ENCODE results near the gene BLVRA. TPM values are rescaled to one million over a fixed set of nuclear protein-coding genes. Genes with fewer than 3 reads are reported as not detected.
A peak's percentile ranks its signal among the peaks of the same experiment; 100 is the strongest.
"Not testable (repeated sequence)": the region's sequence is repeated elsewhere in the genome, so short reads cannot be mapped to it uniquely, and the experiment has no call there.

Gene BLVRA
- total and polyA plus RNA-seq, 5 experiments from 2014 or later: 9.6 to 33.8 (median 17.8) TPM

DNA sequence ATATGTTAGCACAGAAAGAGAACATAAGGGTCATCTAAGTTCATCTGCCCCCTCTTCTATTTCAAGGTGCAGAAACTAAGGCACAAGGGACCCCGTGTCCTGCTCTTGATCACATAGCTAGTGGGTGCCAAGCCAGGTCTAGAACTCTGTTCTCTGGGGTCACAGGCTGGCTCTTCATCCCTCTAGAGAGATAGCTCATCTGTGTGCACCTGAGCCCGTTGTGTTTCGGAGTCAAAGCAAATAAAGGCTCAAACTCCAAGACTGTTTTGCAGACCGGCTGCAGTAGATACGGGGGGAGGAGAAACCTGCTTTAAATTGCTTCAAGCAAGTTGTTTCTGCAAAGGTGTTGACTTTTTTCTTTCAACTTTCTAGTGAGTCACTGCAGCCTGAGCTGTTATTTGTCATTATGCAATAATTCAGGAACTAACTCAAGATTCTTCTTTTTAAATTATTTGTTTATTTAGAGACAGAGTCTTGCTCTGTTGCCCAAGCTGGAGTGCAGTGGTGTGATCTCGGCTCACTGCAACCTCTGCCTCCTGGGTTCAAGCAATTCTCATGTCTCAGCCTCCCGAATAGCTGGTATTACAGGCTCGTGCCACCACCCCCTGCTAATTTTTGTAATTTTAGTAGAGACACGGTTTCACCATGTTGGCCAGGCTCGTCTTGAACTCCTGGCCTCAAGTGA is 6.5 kb downstream of the BLVRA start:
- peak overlapping the region in 8 of 10 donors; percentile 5 to 74 (median 62) for H3K4me3 Mint-ChIP-seq
- peak overlapping the region in 8 of 10 donors; percentile 37 to 86 (median 58) for H3K27ac Mint-ChIP-seq
- ATAC-seq (peak in 1 of 2 donors; percentile 23), DNase-seq (no peak)
- H3K9me3 Mint-ChIP-seq: no peaks in the 10 kb centered on the region
- no peaks in the 10 kb centered on the region for H3K36me3 Mint-ChIP-seq
- H3K4me1 Mint-ChIP-seq: peaks cover 10 to 45% (median 35%) of the 10 kb centered on the region in 4 donors
- H3K27me3 Mint-ChIP-seq: no peaks in the 10 kb centered on the region
- POLR2A ChIA-PET: interaction anchor here (0.7 to 1.2 kb wide), 2 partner anchors 35 to 1320 kb away, joined by 3 to 5 read pairs; partner anchors contain the start of gene COA1

DNA sequence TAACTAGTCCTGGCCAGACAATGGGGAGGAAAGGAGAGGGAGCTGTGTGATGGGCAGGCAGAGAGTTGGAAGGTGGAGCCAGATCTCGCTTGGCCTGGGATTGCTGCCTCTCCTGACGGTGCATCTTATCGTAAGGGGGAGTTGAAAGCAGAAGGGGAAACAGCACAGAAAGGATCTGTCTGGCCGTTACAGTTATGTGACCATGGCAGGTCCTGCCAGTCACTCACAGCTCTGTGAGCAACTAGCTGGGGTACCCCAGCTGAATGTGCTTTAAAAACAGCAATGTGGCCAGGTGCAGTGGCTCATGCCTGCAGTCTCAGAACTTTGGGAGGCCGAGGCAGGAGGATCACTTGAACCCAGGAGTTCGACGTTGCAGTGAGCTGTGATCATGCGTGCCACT is 8.1 kb downstream of the BLVRA start:
- DNase-seq (no peak), ATAC-seq (no peak)
- peak overlapping the region in 1 of 10 donors; percentile 77 for H3K27ac Mint-ChIP-seq
- POLR2A ChIA-PET: no interaction called here
- no peaks in the 10 kb centered on the region for H3K9me3 Mint-ChIP-seq
- H3K27me3 Mint-ChIP-seq: no peaks in the 10 kb centered on the region
- H3K4me1 Mint-ChIP-seq: peaks cover 13 to 40% (median 27%) of the 10 kb centered on the region in 4 donors
- no peak overlapping the region for H3K4me3 Mint-ChIP-seq
- peaks cover 0 to 5% (median 4%) of the 10 kb centered on the region in 3 donors for H3K36me3 Mint-ChIP-seq

GRCh38 chr7:43767311-43767710 is 8.8 kb downstream of the BLVRA start:
- no peak overlapping the region for H3K4me3 Mint-ChIP-seq
- no peak for ATAC-seq
- peaks cover 11 to 34% (median 21%) of the 10 kb centered on the region in 4 donors for H3K4me1 Mint-ChIP-seq
- no peak overlapping the region for H3K27ac Mint-ChIP-seq
- peaks cover 0 to 12% (median 7%) of the 10 kb centered on the region in 3 donors for H3K36me3 Mint-ChIP-seq
- POLR2A ChIA-PET: no interaction called here
- H3K9me3 Mint-ChIP-seq: no peaks in the 10 kb centered on the region
- no peak for DNase-seq
- no peaks in the 10 kb centered on the region for H3K27me3 Mint-ChIP-seq

GRCh38 chr7:43768201-43768886 is 9.9 kb downstream of the BLVRA start:
- Mint-ChIP-seq H3K27ac (peak overlapping the region in 1 of 10 donors; percentile 72), H3K4me3 (no peak overlapping the region), H3K4me1 (peaks cover 11 to 28% (median 14%) of the 10 kb centered on the region in 4 donors), H3K9me3 (no peaks in the 10 kb centered on the region), H3K36me3 (peaks cover 0 to 18% (median 13%) of the 10 kb centered on the region in 3 donors), H3K27me3 (no peaks in the 10 kb centered on the region)
- DNase-seq (no peak), ATAC-seq (no peak)
- POLR2A ChIA-PET: no interaction called here

GRCh38 chr7:43768887-43769272 is 10.4 kb downstream of the BLVRA start:
- DNase-seq (no peak), ATAC-seq (no peak)
- H3K4me1 Mint-ChIP-seq: peaks cover 10 to 24% (median 11%) of the 10 kb centered on the region in 4 donors
- H3K4me3 Mint-ChIP-seq: no peak overlapping the region
- POLR2A ChIA-PET: no interaction called here
- peaks cover 0 to 18% (median 16%) of the 10 kb centered on the region in 3 donors for H3K36me3 Mint-ChIP-seq
- peak overlapping the region in 1 of 10 donors; percentile 27 for H3K27ac Mint-ChIP-seq
- peaks cover 0 to 2% (median 0%) of the 10 kb centered on the region in 9 donors for H3K9me3 Mint-ChIP-seq
- no peaks in the 10 kb centered on the region for H3K27me3 Mint-ChIP-seq

DNA sequence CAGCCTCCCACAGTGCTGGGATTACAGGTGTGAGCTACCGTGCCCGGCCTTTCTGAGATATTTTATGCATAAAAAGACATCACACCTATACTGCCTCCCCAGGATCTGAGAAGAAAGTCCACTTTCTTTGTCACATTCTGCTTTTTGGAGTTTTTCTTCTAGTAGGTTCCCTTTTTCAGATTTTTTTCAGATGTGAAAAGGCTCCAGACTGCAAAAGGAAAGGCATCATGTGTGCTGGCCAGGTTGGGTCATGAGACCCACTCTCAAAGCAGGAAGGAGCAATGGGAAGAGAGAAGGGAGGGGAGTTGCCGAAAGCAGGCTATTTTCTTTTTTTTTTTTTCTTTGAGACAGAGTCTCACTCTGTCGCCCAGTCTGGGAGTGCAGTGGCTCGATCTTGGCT is 10.8 kb downstream of the BLVRA start:
- peaks cover 7 to 20% (median 9%) of the 10 kb centered on the region in 4 donors for H3K4me1 Mint-ChIP-seq
- H3K9me3 Mint-ChIP-seq: peaks cover 0 to 2% (median 0%) of the 10 kb centered on the region in 9 donors
- POLR2A ChIA-PET: no interaction called here
- H3K36me3 Mint-ChIP-seq: peaks cover 0 to 18% (median 16%) of the 10 kb centered on the region in 3 donors
- DNase-seq: no peak
- H3K27me3 Mint-ChIP-seq: no peaks in the 10 kb centered on the region
- H3K27ac Mint-ChIP-seq: no peak overlapping the region
- ATAC-seq: no peak
- no peak overlapping the region for H3K4me3 Mint-ChIP-seq

DNA sequence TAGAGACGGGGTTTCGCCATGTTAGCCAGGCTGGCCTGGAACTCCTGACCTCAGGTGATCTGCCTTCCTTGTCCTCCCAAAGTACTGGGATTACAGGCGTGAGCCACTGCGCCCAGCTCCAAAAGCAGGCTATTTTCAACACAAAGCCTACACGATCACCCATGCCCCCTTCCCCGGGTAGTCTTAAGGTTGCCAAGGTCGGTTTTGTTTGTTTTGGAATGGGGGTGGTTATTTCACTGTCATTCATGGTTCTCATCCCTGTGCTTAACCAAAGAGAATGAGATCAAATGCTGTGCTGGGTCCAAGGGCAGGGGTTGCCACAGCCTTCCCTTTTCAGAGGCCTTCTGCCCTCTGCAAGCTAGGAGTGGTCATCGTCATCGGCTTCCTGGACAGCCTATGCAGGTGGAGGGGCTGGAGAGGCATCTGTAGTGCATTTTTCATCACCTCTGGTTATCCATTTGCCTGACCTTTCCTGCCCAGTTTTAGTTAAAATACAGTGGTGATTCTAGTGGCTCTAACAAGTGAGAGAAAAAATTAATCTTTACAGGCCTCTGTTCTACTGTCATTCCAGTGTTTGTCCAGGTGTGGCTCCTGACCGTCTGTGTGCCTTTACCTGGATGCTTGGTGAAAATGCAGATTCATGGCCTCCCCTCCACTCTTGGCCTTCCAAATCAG is 11.4 kb downstream of the BLVRA start:
- Mint-ChIP-seq H3K27me3 (no peaks in the 10 kb centered on the region), H3K4me1 (peaks cover under 1 to 13% (median 4%) of the 10 kb centered on the region in 4 donors), H3K36me3 (peaks cover 0 to 18% (median 16%) of the 10 kb centered on the region in 3 donors), H3K27ac (peak overlapping the region in 1 of 10 donors; percentile 33), H3K9me3 (peaks cover 0 to 2% (median 0%) of the 10 kb centered on the region in 9 donors), H3K4me3 (no peak overlapping the region)
- POLR2A ChIA-PET: no interaction called here
- DNase-seq (no peak), ATAC-seq (no peak)

GRCh38 chr7:43771128-43771527 is 12.6 kb downstream of the BLVRA start:
- Mint-ChIP-seq H3K36me3 (peaks cover 0 to 18% (median 16%) of the 10 kb centered on the region in 3 donors), H3K4me1 (peaks cover 0 to 8% (median 3%) of the 10 kb centered on the region in 4 donors), H3K4me3 (no peak overlapping the region), H3K27me3 (no peaks in the 10 kb centered on the region), H3K9me3 (peaks cover 0 to 2% (median 0%) of the 10 kb centered on the region in 9 donors), H3K27ac (no peak overlapping the region)
- ATAC-seq (no peak), DNase-seq (no peak)
- POLR2A ChIA-PET: no interaction called here

GRCh38 chr7:43771573-43771972 is 13.1 kb downstream of the BLVRA start:
- H3K36me3 Mint-ChIP-seq: peaks cover 0 to 20% (median 19%) of the 10 kb centered on the region in 3 donors
- no peak for ATAC-seq
- H3K9me3 Mint-ChIP-seq: peaks cover 0 to 4% (median 0%) of the 10 kb centered on the region in 9 donors
- no peaks in the 10 kb centered on the region for H3K27me3 Mint-ChIP-seq
- H3K4me3 Mint-ChIP-seq: no peak overlapping the region
- DNase-seq: no peak
- POLR2A ChIA-PET: no interaction called here
- H3K4me1 Mint-ChIP-seq: peaks cover 0 to 8% (median 3%) of the 10 kb centered on the region in 4 donors
- H3K27ac Mint-ChIP-seq: peak overlapping the region in 2 of 10 donors; percentile 13 to 33

DNA sequence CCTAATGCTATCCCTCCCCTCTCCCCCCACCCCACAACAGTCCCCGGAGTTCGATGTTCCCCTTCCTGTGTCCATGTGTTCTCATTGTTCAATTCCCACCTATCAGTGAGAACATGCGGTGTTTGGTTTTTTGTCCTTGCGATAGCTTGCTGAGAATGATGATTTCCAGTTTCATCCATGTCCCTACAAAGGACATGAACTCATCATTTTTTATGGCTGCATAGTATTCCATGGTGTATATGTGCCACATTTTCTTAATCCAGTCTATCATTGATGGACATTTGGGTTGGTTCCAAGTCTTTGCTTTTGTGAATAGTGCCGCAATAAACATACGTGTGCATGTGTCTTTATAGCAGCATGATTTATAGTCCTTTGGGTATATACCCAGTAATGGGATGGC is 14.8 kb downstream of the BLVRA start:
- peaks cover 0 to 24% (median 19%) of the 10 kb centered on the region in 3 donors for H3K36me3 Mint-ChIP-seq
- H3K9me3 Mint-ChIP-seq, H3K4me1 Mint-ChIP-seq, H3K27ac Mint-ChIP-seq, ATAC-seq, DNase-seq, H3K4me3 Mint-ChIP-seq, POLR2A ChIA-PET, H3K27me3 Mint-ChIP-seq: not testable (repeated sequence)

DNA sequence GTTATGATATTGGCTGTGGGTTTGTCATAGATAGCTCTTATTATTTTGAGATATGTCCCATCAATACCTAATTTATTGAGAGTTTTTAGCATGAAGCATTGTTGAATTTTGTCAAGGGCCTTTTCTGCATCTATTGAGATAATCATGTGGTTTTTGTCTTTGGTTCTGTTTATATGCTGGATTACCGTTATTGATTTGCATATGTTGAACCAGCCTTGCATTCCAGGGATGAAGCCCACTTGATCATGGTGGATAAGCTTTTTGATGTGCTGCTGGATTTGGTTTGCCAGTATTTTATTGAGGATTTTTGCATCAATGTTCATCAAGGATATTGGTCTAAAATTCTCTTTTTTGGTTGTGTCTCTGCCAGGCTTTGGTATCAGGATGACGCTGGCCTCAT is 16.8 kb downstream of the BLVRA start:
- H3K27me3 Mint-ChIP-seq, H3K27ac Mint-ChIP-seq, POLR2A ChIA-PET, DNase-seq, ATAC-seq, H3K4me1 Mint-ChIP-seq, H3K4me3 Mint-ChIP-seq, H3K9me3 Mint-ChIP-seq: not testable (repeated sequence)
- peaks cover 5 to 25% (median 24%) of the 10 kb centered on the region in 3 donors for H3K36me3 Mint-ChIP-seq

DNA sequence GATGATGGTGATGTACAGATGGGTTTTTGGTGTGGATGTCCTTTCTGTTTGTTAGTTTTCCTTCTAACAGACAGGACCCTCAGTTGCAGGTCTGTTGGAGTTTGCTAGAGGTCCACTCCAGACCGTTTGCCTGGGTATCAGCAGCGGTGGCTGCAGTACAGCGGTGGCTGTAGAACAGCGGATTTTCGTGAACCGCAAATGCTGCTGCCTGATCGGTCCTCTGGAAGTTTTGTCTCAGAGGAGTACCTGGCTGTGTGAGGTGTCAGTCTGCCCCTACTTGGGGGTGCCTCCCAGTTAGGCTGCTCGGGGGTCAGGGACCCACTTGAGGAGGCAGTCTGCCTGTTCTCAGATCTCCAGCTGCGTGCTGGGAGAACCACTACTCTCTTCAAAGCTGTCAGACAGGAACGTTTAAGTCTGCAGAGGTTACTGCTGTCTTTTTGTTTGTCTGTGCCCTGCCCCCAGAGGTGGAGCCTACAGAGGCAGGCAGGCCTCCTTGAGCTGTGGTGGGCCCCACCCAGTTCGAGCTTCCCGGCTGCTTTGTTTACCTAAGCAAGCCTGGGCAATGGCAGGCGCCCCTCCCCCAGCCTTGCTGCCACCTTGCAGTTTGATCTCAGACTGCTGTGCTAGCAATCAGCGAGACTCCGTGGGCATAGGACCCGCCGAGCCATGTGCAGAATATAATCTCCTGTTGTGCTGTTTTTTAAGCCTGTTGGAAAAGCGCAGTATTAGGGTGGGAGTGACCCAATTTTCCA is 20.0 kb downstream of the BLVRA start:
- Mint-ChIP-seq H3K4me1 (peaks cover 0 to 19% (median 5%) of the 10 kb centered on the region in 4 donors), H3K4me3 (peak overlapping the region in 1 of 10 donors; percentile 39), H3K36me3 (peaks cover 5 to 16% (median 14%) of the 10 kb centered on the region in 3 donors)
- ATAC-seq, H3K27ac Mint-ChIP-seq, H3K27me3 Mint-ChIP-seq, H3K9me3 Mint-ChIP-seq, DNase-seq, POLR2A ChIA-PET: not testable (repeated sequence)

Measured in naive thymus-derived CD8-positive, alpha-beta T cell (primary cell).